Upper lobe of left lung (tissue), 6 donors: ENCODE measurements around the gene TSSK6. TPM values are rescaled to one million over a fixed set of nuclear protein-coding genes. Genes with fewer than 3 reads are reported as not detected.

Experiments used
- ATAC-seq, 2 donors: fragments of 200-7000 bp; cut with Tn5 transposase; one replicate each; pipeline ENCODE4 v1.9.1; 2022; ENCODE audit warnings: mild to moderate bottlenecking in 2 of 2, moderate library complexity in 2 of 2; ENCODE audit not compliant: low FRiP score in 2 of 2
- DNase-seq, 2 donors: peaks; one replicate each; pipeline ENCODE4 v3.0.0-alpha.2; 2019 to 2020
- H3K27ac ChIP-seq, 4 donors: fragments of 200-600 bp; sonication (generic); one replicate each; pipeline ENCODE4 v1.5.1; 2016 to 2019
- H3K27me3 ChIP-seq, 4 donors: fragments of 200-600 bp; sonication (generic); one replicate each; pipeline ENCODE4 v1.5.1; 2017 to 2019
- H3K36me3 ChIP-seq, 4 donors: fragments of 200-600 bp; sonication (generic); one replicate each; pipeline ENCODE4 v1.5.1; 2016 to 2019
- H3K4me1 ChIP-seq, 4 donors: fragments of 200-600 bp; sonication (generic); one replicate each; pipeline ENCODE4 v1.5.1; 2018 to 2019
- H3K4me3 ChIP-seq, 4 donors: fragments of 200-600 bp; sonication (generic); one replicate each; pipeline ENCODE4 v1.5.1; 2017 to 2019; ENCODE audit warnings: mild to moderate bottlenecking in 2 of 4, moderate library complexity in 1 of 4
- H3K9me3 ChIP-seq, 4 donors: fragments of 200-600 bp; sonication (generic); one replicate each; pipeline ENCODE4 v1.5.1; 2018 to 2019
- EP300 ChIP-seq, 4 donors: sonication (generic); formaldehyde crosslinking; IDR thresholded peaks; one replicate each; pipeline ENCODE4 v1.5.1; 2017; ENCODE audit warnings: antibody characterized with exemption in 4 of 4, control low read depth in 2 of 4
- POLR2A ChIP-seq, 4 donors: fragments of 450-650 bp; IDR thresholded peaks; one replicate each; pipeline ENCODE4 v1.5.1; 2016 to 2017; ENCODE audit warnings: antibody characterized with exemption in 4 of 4, mild to moderate bottlenecking in 2 of 4
- POLR2AphosphoS5 ChIP-seq, 2 donors: sonication (generic); formaldehyde crosslinking; IDR thresholded peaks; one replicate each; pipeline ENCODE4 v1.5.1; 2017; ENCODE audit warnings: antibody characterized with exemption in 2 of 2
- WGBS, 2 donors: methylation state at CpG; one replicate each; pipeline ENCODE4 v1.1.5; 2017 to 2018; 5-methylcytosine and 5-hydroxymethylcytosine counted together
- total RNA-seq, 6 donors: library from RNA; depleted of rRNA in 4 of 6; stranded (reverse); fragments of >200 nt in 4 of 6; gene quantifications; one replicate each; pipeline versions ENCODE4 v1.1.0 to v1.2.1, GENCODE V29; 2016 to 2021
- TF ChIP-seq, protein P1 (sequence below), 6 experiments: fragments of 450-650 bp in 4 of 6; fragments of 200-600 bp in 2 of 6; sonication (generic) in 2 of 6; IDR thresholded peaks; one replicate each; pipeline ENCODE4 v1.5.1; 2016 to 2019; ENCODE audit warnings: antibody characterized with exemption in 6 of 6
- donor health status: DM: no; HTN: no; CAD: no; lungs with moderate emphysema.
- donor health status: DM: no; HTN: yes; CAD: no; lungs with severe emphysema.

The TSSK6 gene
- total RNA-seq, 6 donors from 2014 or later = 1.7 to 7.3 (median 3.1) TPM

DNA sequence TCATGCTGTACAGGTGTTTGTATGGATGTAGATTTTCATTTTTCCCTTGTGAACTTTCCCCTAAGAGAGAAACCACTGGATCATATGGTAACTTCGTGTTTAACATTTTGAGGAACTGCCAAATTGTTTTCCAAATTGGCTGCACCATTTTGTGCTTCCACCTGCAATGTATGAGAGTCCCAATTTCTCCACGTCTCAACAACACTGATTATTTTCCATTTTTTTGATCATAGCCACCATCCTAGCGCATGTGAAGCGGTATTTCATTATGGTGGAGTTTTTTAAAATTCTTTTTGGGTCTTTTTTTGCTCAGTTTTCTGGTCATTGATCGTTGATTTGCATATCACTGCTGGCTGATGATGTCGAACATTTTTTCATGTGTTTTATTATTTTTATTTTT, 5.6 kb upstream of the TSSK6 start:
- 86 to 87% methylated on average over 6 of the region's 6 CpGs for WGBS, 2 donors
- DNase-seq (no peak), ATAC-seq (no peak)
- Histone ChIP-seq H3K27me3 (no peaks in the 10 kb centered on the region), H3K9me3 (no peaks in the 10 kb centered on the region), H3K27ac (no peak overlapping the region), H3K36me3 (peaks cover 0 to 25% (median 15%) of the 10 kb centered on the region in 4 donors), H3K4me1 (peaks cover 12 to 28% (median 14%) of the 10 kb centered on the region in 4 donors), H3K4me3 (no peak overlapping the region)
- TF ChIP-seq EP300 (IDR thresholded peaks at IDR 0.05) (no peak), POLR2A (IDR thresholded peaks at IDR 0.05) (no peak), POLR2AphosphoS5 (IDR thresholded peaks at IDR 0.05) (no peak)
- TF ChIP-seq, protein P1, sequence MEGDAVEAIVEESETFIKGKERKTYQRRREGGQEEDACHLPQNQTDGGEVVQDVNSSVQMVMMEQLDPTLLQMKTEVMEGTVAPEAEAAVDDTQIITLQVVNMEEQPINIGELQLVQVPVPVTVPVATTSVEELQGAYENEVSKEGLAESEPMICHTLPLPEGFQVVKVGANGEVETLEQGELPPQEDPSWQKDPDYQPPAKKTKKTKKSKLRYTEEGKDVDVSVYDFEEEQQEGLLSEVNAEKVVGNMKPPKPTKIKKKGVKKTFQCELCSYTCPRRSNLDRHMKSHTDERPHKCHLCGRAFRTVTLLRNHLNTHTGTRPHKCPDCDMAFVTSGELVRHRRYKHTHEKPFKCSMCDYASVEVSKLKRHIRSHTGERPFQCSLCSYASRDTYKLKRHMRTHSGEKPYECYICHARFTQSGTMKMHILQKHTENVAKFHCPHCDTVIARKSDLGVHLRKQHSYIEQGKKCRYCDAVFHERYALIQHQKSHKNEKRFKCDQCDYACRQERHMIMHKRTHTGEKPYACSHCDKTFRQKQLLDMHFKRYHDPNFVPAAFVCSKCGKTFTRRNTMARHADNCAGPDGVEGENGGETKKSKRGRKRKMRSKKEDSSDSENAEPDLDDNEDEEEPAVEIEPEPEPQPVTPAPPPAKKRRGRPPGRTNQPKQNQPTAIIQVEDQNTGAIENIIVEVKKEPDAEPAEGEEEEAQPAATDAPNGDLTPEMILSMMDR (IDR thresholded peaks at IDR 0.05) = no peak

- H3K4me1 ChIP-seq = peaks cover 12 to 43% (median 21%) of the 10 kb centered on the region in 4 donors
- no peak overlapping the region for H3K27ac ChIP-seq
- no peaks in the 10 kb centered on the region for H3K9me3 ChIP-seq
- H3K4me3 ChIP-seq = peak overlapping the region in 1 of 4 donors; percentile 86
- 88 to 93% methylated on average over 10 of the region's 10 CpGs for WGBS, 2 donors
- H3K27me3 ChIP-seq = no peaks in the 10 kb centered on the region
- TF ChIP-seq POLR2AphosphoS5 (IDR thresholded peaks at IDR 0.05) (no peak), EP300 (IDR thresholded peaks at IDR 0.05) (no peak), POLR2A (IDR thresholded peaks at IDR 0.05) (no peak)
- TF ChIP-seq, protein P1 (IDR thresholded peaks at IDR 0.05) = no peak
- ATAC-seq (no peak), DNase-seq (no peak)
- H3K36me3 ChIP-seq = peaks cover 0 to 17% (median 10%) of the 10 kb centered on the region in 4 donors
Measured at GRCh38 chr19:19517235-19517619, 1.9 kb upstream of the TSSK6 start.

DNA sequence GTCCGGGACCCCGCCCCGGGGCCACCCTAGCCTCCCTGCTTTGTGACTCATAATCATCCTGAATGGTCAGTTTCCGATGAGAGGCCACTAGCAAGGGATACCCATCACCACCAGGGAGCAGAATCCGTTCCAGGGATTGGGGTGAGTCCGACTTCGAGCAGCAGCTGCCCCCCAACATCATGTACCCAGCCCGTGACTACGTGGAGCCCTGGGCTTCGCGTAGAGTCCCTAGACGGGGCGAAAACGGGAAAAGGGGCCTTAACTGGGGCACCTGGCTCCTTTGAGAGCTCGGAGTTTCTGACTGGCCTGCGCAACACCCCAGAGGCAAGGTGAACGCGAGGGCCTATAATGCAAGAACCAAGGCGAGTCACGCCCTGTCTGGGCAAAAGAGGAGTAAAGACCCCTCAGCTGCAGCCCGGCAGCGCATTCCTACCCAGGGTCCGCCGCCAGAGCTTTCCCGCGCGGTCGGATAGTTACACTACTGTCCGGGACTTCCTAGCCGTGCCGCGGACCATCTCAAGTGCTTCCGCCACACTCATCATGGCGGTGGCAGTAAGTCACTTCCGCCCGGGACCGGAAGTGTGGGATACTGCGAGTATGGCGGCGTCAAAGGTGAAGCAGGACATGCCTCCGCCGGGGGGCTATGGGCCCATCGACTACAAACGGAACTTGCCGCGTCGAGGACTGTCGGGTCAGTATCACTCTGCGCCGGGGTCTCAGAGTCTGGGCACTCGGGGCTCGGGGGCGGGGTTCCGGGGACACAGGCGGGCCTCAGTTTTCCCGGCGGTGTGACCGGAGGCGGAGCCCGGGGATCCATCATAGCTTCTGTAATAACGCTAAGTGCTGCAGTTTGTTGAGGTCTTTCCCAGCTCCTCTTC, 533 bp upstream of the TSSK6 start, which contains the start of gene NDUFA13:
NDUFA13 (plus strand) TSS at position 584 of the 878 bp plus-strand sequence; CDS start at position 598, 14 bp downstream.
- ATAC-seq (peak; percentile 94 to 98), DNase-seq (peak; percentile 90 to 92)
- 9 to 17% methylated on average over 17 to 35 of the region's 61 CpGs for WGBS, 2 donors
- peaks cover 12 to 43% (median 21%) of the 10 kb centered on the region in 4 donors for H3K4me1 ChIP-seq
- peaks cover 0 to 17% (median 10%) of the 10 kb centered on the region in 4 donors for H3K36me3 ChIP-seq
- TF ChIP-seq, protein P1 (IDR thresholded peaks at IDR 0.05) = peak in 2 of 6 experiments; percentile 5 to 24
- peak; percentile 100 for TF ChIP-seq POLR2AphosphoS5 (IDR thresholded peaks at IDR 0.05)
- TF ChIP-seq POLR2A (IDR thresholded peaks at IDR 0.05) = peak in 3 of 4 donors; percentile 46 to 87 (median 64)
- peak in 1 of 4 donors; percentile 99 for TF ChIP-seq EP300 (IDR thresholded peaks at IDR 0.05)
- H3K4me3 ChIP-seq = peak within 1 kb of the TSS; percentile 66 to 86 (median 78)
- H3K27ac ChIP-seq = peak within 1 kb of the TSS; percentile 83 to 90 (median 88)
- H3K27me3 ChIP-seq = no peaks in the 10 kb centered on the region
- no peaks in the 10 kb centered on the region for H3K9me3 ChIP-seq

GRCh38 chr19:19514215-19514657, 1.1 kb downstream of the TSSK6 start:
- Histone ChIP-seq H3K9me3 (no peaks in the 10 kb centered on the region), H3K27ac (no peak overlapping the region), H3K27me3 (no peaks in the 10 kb centered on the region), H3K4me3 (peak overlapping the region in 2 of 4 donors; percentile 13 to 27), H3K4me1 (peaks cover 12 to 38% (median 21%) of the 10 kb centered on the region in 4 donors), H3K36me3 (peaks cover 0 to 2% (median 2%) of the 10 kb centered on the region in 4 donors)
- peak in 1 of 2 donors; percentile 34 for ATAC-seq
- TF ChIP-seq EP300 (IDR thresholded peaks at IDR 0.05) (no peak), POLR2A (IDR thresholded peaks at IDR 0.05) (peak in 1 of 4 donors; percentile 7)
- TF ChIP-seq, protein P1 (IDR thresholded peaks at IDR 0.05) = no peak
- peak in 1 of 2 donors; percentile 90 for DNase-seq
- 45 to 49% methylated on average over 35 to 45 of the region's 46 CpGs for WGBS, 2 donors
